Measurements from ENCODE around the gene LPCAT3.

LPCAT3 gene

GRCh38 chr12:6978611-6979011 lies 39.7 kb downstream of the LPCAT3 start:
- TF ChIP-seq ZFX (IDR thresholded peaks at IDR 0.05) (no peak), CTCF (conservative IDR thresholded peaks at IDR 0.05) (no peak)
- H3K27ac ChIP-seq: peak overlapping the region; percentile 4; the same call in 1 of the 2 replicates

GRCh38 chr12:6978188-6978587 lies 40.1 kb downstream of the LPCAT3 start:
- no peak for TF ChIP-seq CTCF (conservative IDR thresholded peaks at IDR 0.05)
- no peak for TF ChIP-seq ZFX (IDR thresholded peaks at IDR 0.05)
- peak overlapping the region; percentile 4; the same call in 1 of the 2 replicates for H3K27ac ChIP-seq

- H3K27ac ChIP-seq: no peak overlapping the region
- no peak for TF ChIP-seq CTCF (conservative IDR thresholded peaks at IDR 0.05)
- no peak for TF ChIP-seq ZFX (IDR thresholded peaks at IDR 0.05)
These were observed 40.6 kb downstream of the LPCAT3 start for GRCh38 chr12:6977653-6978052.

- TF ChIP-seq CTCF (conservative IDR thresholded peaks at IDR 0.05): no peak
- no peak for TF ChIP-seq ZFX (IDR thresholded peaks at IDR 0.05)
- no peak overlapping the region for H3K27ac ChIP-seq
These were observed 42.8 kb downstream of the LPCAT3 start for GRCh38 chr12:6975297-6976032.

- no peak for TF ChIP-seq CTCF (conservative IDR thresholded peaks at IDR 0.05)
- no peak for TF ChIP-seq ZFX (IDR thresholded peaks at IDR 0.05)
- H3K27ac ChIP-seq: no peak overlapping the region
These were observed 44.1 kb downstream of the LPCAT3 start for GRCh38 chr12:6974180-6974579.

- TF ChIP-seq CTCF (conservative IDR thresholded peaks at IDR 0.05) (no peak), ZFX (IDR thresholded peaks at IDR 0.05) (peak; percentile 93)
- H3K27ac ChIP-seq: peak overlapping the region; percentile 96
These were observed 48.2 kb downstream of the LPCAT3 start for GRCh38 chr12:6970096-6970527.

- TF ChIP-seq ZFX (IDR thresholded peaks at IDR 0.05) (no peak), CTCF (conservative IDR thresholded peaks at IDR 0.05) (no peak)
- peak overlapping the region; percentile 96 for H3K27ac ChIP-seq
These were observed 49.9 kb downstream of the LPCAT3 start for GRCh38 chr12:6968426-6968825.
